Fibroblast of mammary gland (primary cell): ENCODE measurements around the gene NAPG.

Source experiments
- DNase-seq: peaks from one replicate; pipeline ENCODE4 v3.0.0-alpha.2; 2010; ENCODE audit warnings: low read depth
- H3K4me3 ChIP-seq: 2 replicates; pipeline ENCODE4 v1.5.1; 2011; ENCODE audit warnings: low read depth, mild to moderate bottlenecking, low read length, moderate library complexity; ENCODE audit not compliant: control insufficient read depth
- TF ChIP-seq, protein P1 (sequence below): conservative IDR thresholded peaks from 2 replicates; pipeline ENCODE4 v1.5.1; 2011; ENCODE audit warnings: low read depth, low read length, inconsistent platforms; ENCODE audit not compliant: control insufficient read depth, insufficient read depth

NAPG gene

DNA sequence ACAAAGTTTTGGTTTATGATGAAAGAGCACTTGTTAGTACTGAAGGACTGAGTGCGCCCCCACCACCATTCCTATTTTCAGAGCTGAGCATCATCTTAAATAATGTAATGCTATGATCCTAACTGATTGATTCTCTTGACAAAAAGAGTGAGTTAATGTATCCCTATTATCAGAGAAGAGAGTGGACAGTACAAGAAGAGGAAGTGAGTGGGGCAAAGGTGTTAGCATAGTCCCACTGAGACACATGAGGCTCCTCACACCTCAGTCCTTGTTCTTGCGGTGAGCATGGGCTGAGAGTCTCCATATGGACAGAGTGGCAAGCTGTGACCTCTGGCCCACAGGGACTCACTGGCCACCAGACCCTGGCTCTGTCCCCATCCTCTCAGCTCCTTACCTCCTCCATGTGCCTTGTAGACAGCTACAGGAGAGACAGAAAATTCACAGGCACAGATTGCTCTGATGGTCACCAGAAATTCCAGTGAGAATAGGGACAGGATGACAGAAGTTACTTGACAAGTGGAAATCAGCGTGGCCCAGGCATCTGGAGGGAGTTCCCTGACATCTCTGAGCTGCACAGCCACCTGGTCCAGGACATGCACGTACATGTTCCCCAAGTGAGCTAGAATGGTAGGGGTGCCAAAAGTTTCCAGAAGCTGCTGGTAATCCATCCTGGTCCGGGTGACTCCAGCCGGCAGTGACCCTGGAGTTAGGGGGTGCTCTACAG lies 32.6 kb downstream of the NAPG start:
- TF ChIP-seq, protein P1, sequence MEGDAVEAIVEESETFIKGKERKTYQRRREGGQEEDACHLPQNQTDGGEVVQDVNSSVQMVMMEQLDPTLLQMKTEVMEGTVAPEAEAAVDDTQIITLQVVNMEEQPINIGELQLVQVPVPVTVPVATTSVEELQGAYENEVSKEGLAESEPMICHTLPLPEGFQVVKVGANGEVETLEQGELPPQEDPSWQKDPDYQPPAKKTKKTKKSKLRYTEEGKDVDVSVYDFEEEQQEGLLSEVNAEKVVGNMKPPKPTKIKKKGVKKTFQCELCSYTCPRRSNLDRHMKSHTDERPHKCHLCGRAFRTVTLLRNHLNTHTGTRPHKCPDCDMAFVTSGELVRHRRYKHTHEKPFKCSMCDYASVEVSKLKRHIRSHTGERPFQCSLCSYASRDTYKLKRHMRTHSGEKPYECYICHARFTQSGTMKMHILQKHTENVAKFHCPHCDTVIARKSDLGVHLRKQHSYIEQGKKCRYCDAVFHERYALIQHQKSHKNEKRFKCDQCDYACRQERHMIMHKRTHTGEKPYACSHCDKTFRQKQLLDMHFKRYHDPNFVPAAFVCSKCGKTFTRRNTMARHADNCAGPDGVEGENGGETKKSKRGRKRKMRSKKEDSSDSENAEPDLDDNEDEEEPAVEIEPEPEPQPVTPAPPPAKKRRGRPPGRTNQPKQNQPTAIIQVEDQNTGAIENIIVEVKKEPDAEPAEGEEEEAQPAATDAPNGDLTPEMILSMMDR = no peak
- DNase-seq = no peak
- H3K4me3 ChIP-seq = no peak overlapping the region

DNA sequence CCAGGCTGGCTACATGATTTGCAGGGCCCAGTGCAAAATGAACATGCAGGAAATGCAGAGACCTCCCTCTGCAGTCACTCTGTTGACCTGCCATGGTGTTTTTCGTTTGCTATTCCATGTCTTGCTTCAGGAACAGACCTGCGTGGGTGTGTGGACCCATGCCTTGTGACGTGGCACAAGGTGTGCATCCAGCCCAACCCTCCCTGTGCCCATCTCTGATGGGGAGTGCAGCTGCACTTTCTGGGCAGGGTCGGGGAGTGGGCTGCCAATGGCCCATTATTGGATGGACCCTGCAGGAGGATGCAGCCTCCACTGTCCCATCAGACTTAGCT lies 33.1 kb downstream of the NAPG start:
- TF ChIP-seq, protein P1 = no peak
- DNase-seq = no peak
- H3K4me3 ChIP-seq = no peak overlapping the region

- TF ChIP-seq, protein P1 = no peak
- H3K4me3 ChIP-seq = peak overlapping the region; percentile 6
- DNase-seq = no peak
Observed at GRCh38 chr18:10559553-10560451, 34.0 kb downstream of the NAPG start.

- DNase-seq = peak; percentile 75
- H3K4me3 ChIP-seq = peak overlapping the region; percentile 6
- TF ChIP-seq, protein P1 = peak; percentile 75
Observed at GRCh38 chr18:10560452-10561045, 34.7 kb downstream of the NAPG start.

GRCh38 chr18:10562773-10563160 lies 36.9 kb downstream of the NAPG start:
- no peak overlapping the region for H3K4me3 ChIP-seq
- DNase-seq = no peak
- TF ChIP-seq, protein P1 = no peak

- TF ChIP-seq, protein P1 = no peak
- no peak overlapping the region for H3K4me3 ChIP-seq
- DNase-seq = no peak
Observed at GRCh38 chr18:10563886-10564285, 38.1 kb downstream of the NAPG start.
